Mucosa of stomach (tissue), 1 donor: ENCODE measurements around the gene ZBTB7B.

Experiments used
- H3K27me3 ChIP-seq: one replicate; pipeline ENCODE4 v1.7.0; 2013; ENCODE audit warnings: mild to moderate bottlenecking, low read length; ENCODE audit not compliant: control insufficient read depth, insufficient read depth
- H3K36me3 ChIP-seq: one replicate; pipeline ENCODE4 v1.7.0; 2013; ENCODE audit warnings: low read length; ENCODE audit not compliant: control insufficient read depth, insufficient read depth
- H3K4me1 ChIP-seq: one replicate; pipeline ENCODE4 v1.7.0; 2013; ENCODE audit warnings: mild to moderate bottlenecking, low read length; ENCODE audit not compliant: control insufficient read depth, insufficient read depth
- H3K4me3 ChIP-seq: one replicate; pipeline ENCODE4 v1.7.0; 2013; ENCODE audit warnings: low read length
- H3K9ac ChIP-seq: one replicate; pipeline ENCODE4 v1.7.0; 2013; ENCODE audit warnings: mild to moderate bottlenecking, low read length, moderate library complexity
- H3K9me3 ChIP-seq: one replicate; pipeline ENCODE4 v1.7.0; 2013; ENCODE audit warnings: mild to moderate bottlenecking, low read length, moderate library complexity; ENCODE audit not compliant: control insufficient read depth
- donor health status: Pancreatic carcinoma.

ZBTB7B gene

GRCh38 chr1:155011004-155011416, 8.4 kb downstream of the ZBTB7B start:
- peaks cover 90% of the 10 kb centered on the region for H3K4me1 ChIP-seq
- no peaks in the 10 kb centered on the region for H3K9me3 ChIP-seq
- no peaks in the 10 kb centered on the region for H3K27me3 ChIP-seq
- no peak overlapping the region for H3K4me3 ChIP-seq
- peaks cover 14% of the 10 kb centered on the region for H3K36me3 ChIP-seq
- H3K9ac ChIP-seq: peak overlapping the region; percentile 20

- Histone ChIP-seq H3K4me1 (peaks cover 89% of the 10 kb centered on the region), H3K27me3 (no peaks in the 10 kb centered on the region), H3K36me3 (peaks cover 19% of the 10 kb centered on the region), H3K9ac (peak overlapping the region; percentile 20), H3K4me3 (no peak overlapping the region), H3K9me3 (no peaks in the 10 kb centered on the region)
Measured at GRCh38 chr1:155011437-155012025, 8.9 kb downstream of the ZBTB7B start.

- Histone ChIP-seq H3K27me3 (no peaks in the 10 kb centered on the region), H3K4me3 (no peak overlapping the region), H3K36me3 (peaks cover 23% of the 10 kb centered on the region), H3K9me3 (no peaks in the 10 kb centered on the region), H3K4me1 (peaks cover 89% of the 10 kb centered on the region), H3K9ac (peak overlapping the region; percentile 27)
Measured at GRCh38 chr1:155012026-155012546, 9.5 kb downstream of the ZBTB7B start.

- no peak overlapping the region for H3K4me3 ChIP-seq
- no peaks in the 10 kb centered on the region for H3K9me3 ChIP-seq
- H3K27me3 ChIP-seq: no peaks in the 10 kb centered on the region
- peaks cover 87% of the 10 kb centered on the region for H3K4me1 ChIP-seq
- H3K36me3 ChIP-seq: peaks cover 23% of the 10 kb centered on the region
- H3K9ac ChIP-seq: peak overlapping the region; percentile 27
Measured at GRCh38 chr1:155012776-155013602, 10.4 kb downstream of the ZBTB7B start.

GRCh38 chr1:155013632-155014031, 11.0 kb downstream of the ZBTB7B start:
- H3K36me3 ChIP-seq: peaks cover 23% of the 10 kb centered on the region
- no peak overlapping the region for H3K4me3 ChIP-seq
- H3K4me1 ChIP-seq: peaks cover 87% of the 10 kb centered on the region
- no peaks in the 10 kb centered on the region for H3K27me3 ChIP-seq
- H3K9me3 ChIP-seq: no peaks in the 10 kb centered on the region
- no peak overlapping the region for H3K9ac ChIP-seq

DNA sequence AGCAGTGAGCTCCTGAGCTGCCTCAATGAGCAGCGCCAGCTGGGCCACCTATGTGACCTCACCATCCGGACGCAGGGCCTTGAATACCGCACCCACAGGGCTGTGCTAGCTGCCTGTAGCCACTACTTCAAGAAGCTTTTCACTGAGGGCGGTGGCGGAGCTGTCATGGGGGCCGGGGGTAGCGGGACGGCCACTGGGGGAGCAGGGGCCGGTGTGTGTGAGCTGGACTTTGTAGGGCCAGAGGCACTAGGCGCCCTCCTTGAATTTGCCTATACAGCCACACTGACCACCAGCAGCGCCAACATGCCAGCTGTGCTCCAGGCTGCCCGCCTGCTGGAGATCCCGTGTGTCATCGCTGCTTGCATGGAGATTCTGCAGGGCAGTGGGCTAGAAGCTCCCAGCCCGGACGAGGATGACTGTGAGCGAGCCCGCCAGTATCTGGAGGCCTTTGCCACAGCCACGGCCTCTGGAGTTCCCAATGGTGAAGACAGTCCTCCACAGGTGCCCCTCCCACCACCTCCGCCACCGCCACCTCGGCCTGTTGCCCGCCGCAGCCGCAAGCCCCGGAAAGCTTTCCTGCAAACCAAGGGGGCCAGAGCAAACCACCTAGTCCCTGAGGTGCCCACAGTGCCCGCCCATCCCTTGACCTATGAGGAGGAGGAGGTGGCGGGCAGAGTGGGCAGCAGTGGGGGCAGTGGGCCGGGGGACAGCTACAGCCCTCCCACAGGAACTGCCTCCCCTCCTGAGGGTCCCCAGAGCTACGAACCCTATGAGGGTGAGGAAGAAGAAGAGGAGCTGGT, 12.3 kb downstream of the ZBTB7B start:
- Histone ChIP-seq H3K4me1 (peaks cover 76% of the 10 kb centered on the region), H3K4me3 (no peak overlapping the region), H3K9ac (no peak overlapping the region), H3K36me3 (peaks cover 29% of the 10 kb centered on the region), H3K27me3 (no peaks in the 10 kb centered on the region), H3K9me3 (no peaks in the 10 kb centered on the region)

DNA sequence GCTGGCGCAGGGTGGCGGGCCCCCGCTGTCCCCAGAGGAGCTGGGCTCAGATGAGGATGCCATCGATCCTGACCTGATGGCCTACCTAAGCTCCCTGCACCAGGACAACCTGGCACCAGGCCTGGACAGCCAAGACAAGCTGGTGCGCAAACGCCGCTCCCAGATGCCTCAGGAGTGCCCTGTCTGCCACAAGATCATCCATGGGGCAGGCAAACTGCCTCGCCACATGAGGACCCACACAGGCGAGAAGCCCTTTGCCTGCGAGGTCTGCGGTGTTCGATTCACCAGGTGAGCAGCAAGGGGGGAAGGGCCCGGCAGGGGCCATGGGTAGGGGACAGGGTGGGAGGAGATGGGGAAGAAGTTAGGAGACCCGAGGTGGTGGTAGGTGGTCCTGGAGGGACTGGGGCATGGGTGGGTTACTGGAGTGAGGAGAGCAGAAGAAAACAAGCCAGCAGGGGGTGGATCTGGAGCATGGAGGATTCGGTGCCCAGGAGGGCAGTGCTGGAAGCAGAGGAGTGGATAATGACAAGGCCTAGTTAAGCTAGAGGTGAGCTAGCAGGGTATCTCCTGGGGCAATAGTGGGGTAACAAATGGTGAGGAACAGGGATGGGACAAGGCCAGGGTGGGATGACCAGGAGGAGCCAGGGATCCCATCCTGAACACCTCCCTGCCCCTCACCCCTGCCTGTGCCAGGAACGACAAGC, 13.1 kb downstream of the ZBTB7B start:
- Histone ChIP-seq H3K9ac (peak overlapping the region; percentile 34), H3K4me1 (peaks cover 69% of the 10 kb centered on the region), H3K9me3 (no peaks in the 10 kb centered on the region), H3K4me3 (no peak overlapping the region), H3K27me3 (no peaks in the 10 kb centered on the region), H3K36me3 (peaks cover 31% of the 10 kb centered on the region)

- H3K4me1 ChIP-seq: peaks cover 62% of the 10 kb centered on the region
- H3K9me3 ChIP-seq: no peaks in the 10 kb centered on the region
- H3K9ac ChIP-seq: peak overlapping the region; percentile 82
- no peaks in the 10 kb centered on the region for H3K27me3 ChIP-seq
- peak overlapping the region; percentile 0 for H3K4me3 ChIP-seq
- peaks cover 31% of the 10 kb centered on the region for H3K36me3 ChIP-seq
Measured at GRCh38 chr1:155016231-155016831, 13.7 kb downstream of the ZBTB7B start.

DNA sequence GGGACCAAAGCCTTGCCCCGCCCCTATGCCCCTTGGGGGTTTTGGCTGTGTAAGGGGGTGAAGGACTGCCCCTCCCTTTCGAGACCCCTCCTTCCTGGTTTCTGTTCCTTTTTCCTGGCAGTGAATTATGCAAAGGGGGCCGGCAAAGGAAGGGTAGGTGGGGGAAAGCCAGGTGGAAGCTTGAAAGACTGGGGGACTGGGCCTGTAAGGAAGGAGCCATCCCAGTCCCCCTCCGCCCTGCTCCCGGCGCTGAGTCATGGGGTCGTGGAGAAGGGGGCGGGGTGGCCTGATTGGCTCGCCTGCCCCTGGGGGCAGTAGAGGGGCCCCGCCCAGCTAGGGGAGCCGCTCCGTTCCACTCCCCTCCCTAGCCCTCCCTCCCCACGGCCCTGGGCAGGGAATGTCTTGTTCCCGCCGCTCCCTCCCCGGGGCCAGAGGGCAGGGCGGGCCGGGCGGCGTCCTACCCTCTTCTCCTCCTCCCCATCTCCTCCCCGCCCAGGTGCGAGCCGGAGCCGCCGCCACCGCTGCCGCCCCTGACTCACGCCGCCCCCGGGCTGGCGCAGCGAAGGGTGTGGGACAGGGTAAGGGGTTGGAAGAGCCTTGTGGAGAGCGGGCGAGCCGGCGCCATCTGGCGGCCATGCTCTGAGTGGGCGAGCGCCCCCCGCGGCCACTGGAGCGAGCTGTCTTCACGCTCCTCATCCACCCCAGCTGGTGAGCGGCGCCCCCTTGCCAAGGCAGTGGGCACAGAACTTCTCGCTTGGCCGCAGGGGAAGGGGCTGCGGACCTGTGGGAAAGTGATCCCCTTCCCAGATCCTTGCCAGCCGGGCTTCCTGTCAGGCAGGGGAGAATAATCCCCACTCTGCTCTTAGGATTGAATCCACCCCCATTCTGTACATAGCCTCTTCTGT, 14.7 kb downstream of the ZBTB7B start:
- H3K4me3 ChIP-seq: peak overlapping the region; percentile 25
- H3K9ac ChIP-seq: peak overlapping the region; percentile 82
- H3K27me3 ChIP-seq: no peaks in the 10 kb centered on the region
- no peaks in the 10 kb centered on the region for H3K9me3 ChIP-seq
- peaks cover 31% of the 10 kb centered on the region for H3K36me3 ChIP-seq
- peaks cover 53% of the 10 kb centered on the region for H3K4me1 ChIP-seq

- Histone ChIP-seq H3K4me1 (peaks cover 50% of the 10 kb centered on the region), H3K27me3 (no peaks in the 10 kb centered on the region), H3K9ac (peak overlapping the region; percentile 82), H3K4me3 (peak overlapping the region; percentile 25), H3K36me3 (peaks cover 31% of the 10 kb centered on the region), H3K9me3 (no peaks in the 10 kb centered on the region)
Measured at GRCh38 chr1:155017946-155018316, 15.3 kb downstream of the ZBTB7B start.
